ENCODE results near the gene PRELID1.
"Not testable (repeated sequence)": the region's sequence is repeated elsewhere in the genome, so short reads cannot be mapped to it uniquely, and the experiment has no call there.

Gene PRELID1

GRCh38 chr5:177336603-177337494, 33.2 kb downstream of the PRELID1 start:
- no peak for DNase-seq

GRCh38 chr5:177338251-177339106, 34.9 kb downstream of the PRELID1 start:
- no peak for DNase-seq

GRCh38 chr5:177339107-177339638, 35.6 kb downstream of the PRELID1 start:
- DNase-seq, result no peak

GRCh38 chr5:177343000-177343399, 39.4 kb downstream of the PRELID1 start:
- DNase-seq, result not testable (repeated sequence)

GRCh38 chr5:177343777-177344176, 40.2 kb downstream of the PRELID1 start:
- no peak for DNase-seq

- DNase-seq, result no peak
Observed at GRCh38 chr5:177344891-177345290, 41.3 kb downstream of the PRELID1 start.

- no peak for DNase-seq
Observed at GRCh38 chr5:177346820-177347219, 43.2 kb downstream of the PRELID1 start.

GRCh38 chr5:177347699-177348098, 44.1 kb downstream of the PRELID1 start:
- DNase-seq, result no peak

GRCh38 chr5:177349362-177349647, 45.7 kb downstream of the PRELID1 start:
- no peak for DNase-seq

- DNase-seq, result no peak
Observed at GRCh38 chr5:177349762-177350161, 46.2 kb downstream of the PRELID1 start.

- no peak for DNase-seq
Observed at GRCh38 chr5:177350776-177351391, 47.3 kb downstream of the PRELID1 start.

- DNase-seq, result peak; percentile 90
Observed at GRCh38 chr5:177351392-177352329, 48.1 kb downstream of the PRELID1 start, which contains the start of gene LMAN2. Gene LMAN2 (minus strand): TSS chr5:177351668. CDS start chr5:177351647, 21 bp downstream.

GRCh38 chr5:177353093-177353492, 49.5 kb downstream of the PRELID1 start:
- no peak for DNase-seq

- no peak for DNase-seq
Observed at GRCh38 chr5:177354256-177354655, 50.7 kb downstream of the PRELID1 start.

GRCh38 chr5:177354711-177355110, 51.1 kb downstream of the PRELID1 start:
- DNase-seq, result no peak

- no peak for DNase-seq
Observed at GRCh38 chr5:177355162-177355867, 51.7 kb downstream of the PRELID1 start.

GRCh38 chr5:177355868-177356168, 52.2 kb downstream of the PRELID1 start:
- DNase-seq, result no peak
